H9 (cell line): ENCODE results near the gene PIAS2. TPM values are rescaled to one million over a fixed set of nuclear protein-coding genes. Genes with fewer than 3 reads are reported as not detected.

Experiments
- DNase-seq: peaks from one replicate; pipeline ENCODE4 v3.0.0-alpha.2; 2017
- H2AFZ ChIP-seq: one replicate; pipeline ENCODE4 v1.6.1; 2013; ENCODE audit warnings: mild to moderate bottlenecking, low read length, control low read depth, moderate library complexity
- H2AK5ac ChIP-seq: 2 replicates; pipeline ENCODE4 v1.6.1; 2013; ENCODE audit warnings: low read length, control low read depth, mixed read lengths; ENCODE audit not compliant: insufficient read length
- H2BK120ac ChIP-seq: one replicate; pipeline ENCODE4 v1.6.1; 2013; ENCODE audit warnings: low read depth, mild to moderate bottlenecking, low read length, control low read depth, inconsistent platforms; ENCODE audit not compliant: poor library complexity, severe bottlenecking
- H2BK12ac ChIP-seq: 2 replicates; pipeline ENCODE4 v1.6.1; 2013; ENCODE audit warnings: low read length, control low read depth, mixed read lengths, low read depth; ENCODE audit not compliant: insufficient read length
- H2BK15ac ChIP-seq: 2 replicates; pipeline ENCODE4 v1.6.1; 2013; ENCODE audit warnings: low read depth, low read length, control low read depth
- H2BK20ac ChIP-seq: one replicate; pipeline ENCODE4 v1.6.1; 2013; ENCODE audit warnings: low read depth, mild to moderate bottlenecking, low read length, control low read depth, inconsistent platforms; ENCODE audit not compliant: poor library complexity, severe bottlenecking
- H2BK5ac ChIP-seq: 2 replicates; pipeline ENCODE4 v1.6.1; 2013; ENCODE audit warnings: low read length, control low read depth, mixed read lengths; ENCODE audit not compliant: insufficient read length
- H3K14ac ChIP-seq: 2 replicates; pipeline ENCODE4 v1.6.1; 2013; ENCODE audit warnings: low read length, control low read depth; ENCODE audit not compliant: insufficient read depth
- H3K18ac ChIP-seq: 2 replicates; pipeline ENCODE4 v1.6.1; 2013; ENCODE audit warnings: low read depth, mild to moderate bottlenecking, mixed read lengths, low read length, control low read depth; ENCODE audit not compliant: insufficient read length
- H3K23ac ChIP-seq: 2 replicates; pipeline ENCODE4 v1.6.1; 2013; ENCODE audit warnings: low read length, control low read depth, mixed read lengths, low read depth; ENCODE audit not compliant: insufficient read length
- H3K23me2 ChIP-seq: 2 replicates; pipeline ENCODE4 v1.6.1; 2013; ENCODE audit warnings: low read depth, mild to moderate bottlenecking, mixed read lengths, low read length, control low read depth; ENCODE audit not compliant: insufficient read length, poor library complexity, severe bottlenecking
- H3K27ac ChIP-seq: 2 replicates; pipeline ENCODE4 v1.5.1; 2013; ENCODE audit warnings: low read length, control low read depth, mixed read lengths, low read depth; ENCODE audit not compliant: insufficient read length
- H3K27me3 ChIP-seq: 2 replicates; pipeline ENCODE4 v1.6.1; 2013; ENCODE audit warnings: low read length, control low read depth, inconsistent platforms; ENCODE audit not compliant: insufficient read depth
- H3K4ac ChIP-seq: 2 replicates; pipeline ENCODE4 v1.6.1; 2013; ENCODE audit warnings: low read depth, mild to moderate bottlenecking, control low read depth, inconsistent platforms, low read length, moderate library complexity
- H3K4me1 ChIP-seq: 2 replicates; pipeline ENCODE4 v1.6.1; 2013; ENCODE audit warnings: low read length, control low read depth, inconsistent platforms; ENCODE audit not compliant: insufficient read depth
- H3K4me2 ChIP-seq: 2 replicates; pipeline ENCODE4 v1.6.1; 2013; ENCODE audit warnings: low read length, control low read depth, mixed read lengths; ENCODE audit not compliant: insufficient read length, insufficient read depth
- H3K56ac ChIP-seq: 2 replicates; pipeline ENCODE4 v1.6.1; 2013; ENCODE audit warnings: low read depth, mild to moderate bottlenecking, mixed read lengths, low read length, control low read depth; ENCODE audit not compliant: insufficient read length
- H3K79me1 ChIP-seq: 2 replicates; pipeline ENCODE4 v1.6.1; 2013; ENCODE audit warnings: low read depth, mild to moderate bottlenecking, moderate library complexity, low read length, control low read depth, inconsistent platforms; ENCODE audit not compliant: insufficient read depth, poor library complexity, severe bottlenecking
- H3K79me2 ChIP-seq: 2 replicates; pipeline ENCODE4 v1.6.1; 2013; ENCODE audit warnings: low read length, control low read depth, inconsistent platforms; ENCODE audit not compliant: insufficient read depth
- H3K9ac ChIP-seq: 2 replicates; pipeline ENCODE4 v1.6.1; 2013; ENCODE audit warnings: low read length, control low read depth, mixed read lengths; ENCODE audit not compliant: insufficient read length; ENCODE audit errors: extremely low read depth
- H3K9me3 ChIP-seq: one replicate; pipeline ENCODE4 v1.6.1; 2013; ENCODE audit warnings: low read depth, low read length, inconsistent platforms; ENCODE audit not compliant: control insufficient read depth
- H3T11ph ChIP-seq: one replicate; pipeline ENCODE4 v1.6.1; 2013; ENCODE audit warnings: mild to moderate bottlenecking, low read length, control low read depth, inconsistent platforms
- H4K20me1 ChIP-seq: one replicate; pipeline ENCODE4 v1.6.1; 2013; ENCODE audit not compliant: control insufficient read depth, insufficient read length, insufficient read depth
- H4K5ac ChIP-seq: 2 replicates; pipeline ENCODE4 v1.6.1; 2013; ENCODE audit warnings: low read depth, mild to moderate bottlenecking, mixed read lengths, low read length, control low read depth; ENCODE audit not compliant: insufficient read length
- H4K8ac ChIP-seq: replicated peaks from 2 replicates; pipeline ENCODE4 v1.6.1; 2013; ENCODE audit warnings: low read length, control low read depth, mixed read lengths, low read depth; ENCODE audit not compliant: insufficient read length
- H4K91ac ChIP-seq: 2 replicates; pipeline ENCODE4 v1.6.1; 2013; ENCODE audit warnings: low read depth, mild to moderate bottlenecking, moderate library complexity, mixed read lengths, low read length, control low read depth; ENCODE audit not compliant: insufficient read length
- H3K27ac Mint-ChIP-seq, 3 experiments: 2 replicates in 2 of 3; 3 replicates in 1 of 3; pipeline ENCODE4 v1.8.0; 2020 to 2021; ENCODE audit warnings: mixed read lengths in 3 of 3, mild to moderate bottlenecking in 1 of 3, moderate library complexity in 1 of 3
- H3K27me3 Mint-ChIP-seq: 2 replicates; pipeline ENCODE4 v1.8.0; 2021; ENCODE audit warnings: low read depth, mild to moderate bottlenecking, moderate library complexity, mixed read lengths
- H3K36me3 Mint-ChIP-seq, 3 experiments: 2 replicates in 2 of 3; 3 replicates in 1 of 3; pipeline ENCODE4 v1.8.0; 2020 to 2021; ENCODE audit warnings: low read depth in 3 of 3, mixed read lengths in 3 of 3; ENCODE audit not compliant: insufficient read depth in 1 of 3
- H3K4me1 Mint-ChIP-seq, 2 experiments: 2 replicates each; pipeline ENCODE4 v1.8.0; 2020; ENCODE audit warnings: mixed read lengths in 2 of 2
- H3K4me3 Mint-ChIP-seq, 2 experiments: 2 replicates in 1 of 2; 3 replicates in 1 of 2; pipeline ENCODE4 v1.8.0; 2020 to 2021; ENCODE audit warnings: mild to moderate bottlenecking in 2 of 2, mixed read lengths in 2 of 2, moderate library complexity in 1 of 2
- H3K9me3 Mint-ChIP-seq, 2 experiments: 2 replicates in 1 of 2; 3 replicates in 1 of 2; pipeline ENCODE4 v1.8.0; 2020; ENCODE audit warnings: mild to moderate bottlenecking in 2 of 2, mixed read lengths in 2 of 2, moderate library complexity in 1 of 2
- CTCF ChIP-seq: fragments of 200-600 bp; sonication (generic); conservative IDR thresholded peaks from 3 replicates; pipeline ENCODE4 v1.8.0; 2021; ENCODE audit warnings: antibody characterized with exemption, mild to moderate bottlenecking
- WGBS: extraction: QIAGEN DNeasy Blood & Tissue Kit; methylation state at CpG from one replicate; pipeline ENCODE4 v1.1.7; 2013; ENCODE audit warnings: missing lambda C conversion rate, low lambda C conversion rate, mixed read lengths; ENCODE audit not compliant: insufficient read length; ENCODE audit errors: extremely low coverage; 5-methylcytosine and 5-hydroxymethylcytosine counted together
- total RNA-seq: library from RNA; stranded (reverse); gene quantifications from 2 replicates; pipeline ENCODE4 v1.2.1, GENCODE V29; 2021

PIAS2 gene
- total RNA-seq, 1 experiment from 2014 or later: 58.4 TPM

GRCh38 chr18:46953195-46953594, 35.9 kb upstream of the PIAS2 start:
- no peak overlapping the region for H4K5ac ChIP-seq
- no peak overlapping the region for H4K8ac ChIP-seq
- no peak overlapping the region for H3K56ac ChIP-seq
- no peak overlapping the region for H2BK15ac ChIP-seq
- no peaks in the 10 kb centered on the region for H3K9me3 ChIP-seq
- H3K4ac ChIP-seq: no peak overlapping the region
- DNase-seq: no peak
- no peak overlapping the region for H4K91ac ChIP-seq
- H2BK12ac ChIP-seq: no peak overlapping the region
- no peak overlapping the region for H3K4me3 Mint-ChIP-seq
- H4K20me1 ChIP-seq: no peaks in the 10 kb centered on the region
- H3K9me3 Mint-ChIP-seq: no peaks in the 10 kb centered on the region; a peak in 1 of 5 replicates
- no peak overlapping the region for H2AK5ac ChIP-seq
- no peak overlapping the region for H3K14ac ChIP-seq
- H3K27ac ChIP-seq: no peak overlapping the region
- no peak for TF ChIP-seq CTCF
- H3K79me1 ChIP-seq: no peaks in the 10 kb centered on the region
- no peaks in the 10 kb centered on the region; a peak in 1 of 4 replicates for H3K4me1 Mint-ChIP-seq
- no peak overlapping the region for H3K23ac ChIP-seq
- no peaks in the 10 kb centered on the region; the same call in 1 of the 2 replicates for H3K27me3 ChIP-seq
- H2BK20ac ChIP-seq: no peak overlapping the region
- H3K18ac ChIP-seq: no peak overlapping the region
- no peaks in the 10 kb centered on the region for H3K23me2 ChIP-seq
- no peaks in the 10 kb centered on the region for H3K79me2 ChIP-seq
- no peaks in the 10 kb centered on the region for H3K4me1 ChIP-seq
- peaks cover 0 to 1% (median 0%) of the 10 kb centered on the region in 3 experiments; a peak in 2 of 7 replicates for H3K36me3 Mint-ChIP-seq
- no CpG with 5 or more reads among the region's 5 CpGs for WGBS
- H3K27me3 Mint-ChIP-seq: peaks cover 1% of the 10 kb centered on the region; the same call in 1 of the 2 replicates
- H2BK120ac ChIP-seq: no peak overlapping the region
- H3T11ph ChIP-seq: no peak overlapping the region
- H3K27ac Mint-ChIP-seq: no peak overlapping the region; a peak in 1 of 7 replicates
- H3K9ac ChIP-seq: no peak overlapping the region
- no peak overlapping the region for H2AFZ ChIP-seq
- H3K4me2 ChIP-seq: no peak overlapping the region
- no peak overlapping the region for H2BK5ac ChIP-seq
